ENCODE data around the gene LRMDA. TPM values are rescaled to one million over a fixed set of nuclear protein-coding genes. Genes with fewer than 3 reads are reported as not detected.

Gene LRMDA
- polyA plus RNA-seq, 1 donor (not counting 4 experiments of a cell fraction or from before 2014, with no cell fraction given), result not detected

DNA sequence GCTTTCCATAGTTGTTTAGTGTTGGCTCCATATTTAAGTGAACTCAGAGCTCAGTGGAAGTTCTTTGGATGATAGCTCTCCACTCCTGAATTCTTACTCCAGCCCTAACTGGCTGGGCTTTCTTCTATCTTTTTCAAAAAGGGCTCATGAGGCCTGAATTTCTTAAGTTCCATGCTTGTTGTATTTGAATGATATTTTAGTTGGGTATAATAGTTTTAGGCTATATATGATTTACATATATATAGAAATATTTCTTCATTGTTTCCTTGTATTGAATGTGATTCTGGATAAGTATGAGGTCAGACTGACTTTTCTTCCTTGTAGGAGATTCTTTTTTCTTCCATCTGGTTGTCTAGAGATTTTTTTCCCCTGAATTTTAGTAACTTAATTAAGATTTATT, 843.5 kb downstream of the LRMDA start:
- FAIRE-seq (no peak), DNase-seq (ENCODE audit: low read depth, low spot score) (no peak)
- no peak for TF ChIP-seq EZH2 (IDR thresholded peaks at IDR 0.05; ENCODE audit: low read length)
- TF ChIP-seq, protein P1, sequence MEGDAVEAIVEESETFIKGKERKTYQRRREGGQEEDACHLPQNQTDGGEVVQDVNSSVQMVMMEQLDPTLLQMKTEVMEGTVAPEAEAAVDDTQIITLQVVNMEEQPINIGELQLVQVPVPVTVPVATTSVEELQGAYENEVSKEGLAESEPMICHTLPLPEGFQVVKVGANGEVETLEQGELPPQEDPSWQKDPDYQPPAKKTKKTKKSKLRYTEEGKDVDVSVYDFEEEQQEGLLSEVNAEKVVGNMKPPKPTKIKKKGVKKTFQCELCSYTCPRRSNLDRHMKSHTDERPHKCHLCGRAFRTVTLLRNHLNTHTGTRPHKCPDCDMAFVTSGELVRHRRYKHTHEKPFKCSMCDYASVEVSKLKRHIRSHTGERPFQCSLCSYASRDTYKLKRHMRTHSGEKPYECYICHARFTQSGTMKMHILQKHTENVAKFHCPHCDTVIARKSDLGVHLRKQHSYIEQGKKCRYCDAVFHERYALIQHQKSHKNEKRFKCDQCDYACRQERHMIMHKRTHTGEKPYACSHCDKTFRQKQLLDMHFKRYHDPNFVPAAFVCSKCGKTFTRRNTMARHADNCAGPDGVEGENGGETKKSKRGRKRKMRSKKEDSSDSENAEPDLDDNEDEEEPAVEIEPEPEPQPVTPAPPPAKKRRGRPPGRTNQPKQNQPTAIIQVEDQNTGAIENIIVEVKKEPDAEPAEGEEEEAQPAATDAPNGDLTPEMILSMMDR (optimal IDR thresholded peaks at IDR 0.05 in 1 of 3, IDR thresholded peaks at IDR 0.05 in 1 of 3, conservative IDR thresholded peaks at IDR 0.05 in 1 of 3; ENCODE audit: extremely low read depth in 1 of 3, insufficient read depth in 2 of 3, low read length in 3 of 3), result no peak
- no peaks in the 10 kb centered on the region for H4K20me1 ChIP-seq (ENCODE audit: control insufficient read depth, extremely low read depth, insufficient read depth, low read length)
- no peaks in the 10 kb centered on the region for H3K9me3 ChIP-seq (ENCODE audit: control insufficient read depth, low read depth, low read length)
- H2AFZ ChIP-seq (ENCODE audit: control insufficient read depth, low read length), result no peak overlapping the region
- no peaks in the 10 kb centered on the region for H3K79me2 ChIP-seq (ENCODE audit: control insufficient read depth, insufficient read depth, low read length)
- no peaks in the 10 kb centered on the region for H3K4me1 ChIP-seq (ENCODE audit: control insufficient read depth, extremely low read depth, insufficient read depth, low read length)
- H3K27ac ChIP-seq (ENCODE audit: control insufficient read depth, insufficient read depth, low read length), result no peak overlapping the region
- H3K9ac ChIP-seq (ENCODE audit: control insufficient read depth, extremely low read depth, insufficient read depth, low read length), result no peak overlapping the region
- no peak overlapping the region for H3K4me3 ChIP-seq (ENCODE audit: control insufficient read depth in 2 of 3, extremely low read depth in 1 of 3, insufficient read depth in 2 of 3, low read depth in 1 of 3, low read length in 3 of 3)
- no peaks in the 10 kb centered on the region for H3K9me1 ChIP-seq (ENCODE audit: control insufficient read depth, extremely low read depth, insufficient read depth, low read length)
- H3K4me2 ChIP-seq (ENCODE audit: control insufficient read depth, extremely low read depth, insufficient read depth, low read depth, low read length), result no peak overlapping the region
- no peaks in the 10 kb centered on the region for H3K36me3 ChIP-seq (ENCODE audit: control insufficient read depth in 2 of 2, extremely low read depth in 1 of 2, insufficient read depth in 2 of 2, low read length in 2 of 2)
- dilution Hi-C loops (cut with MboI; ENCODE audit: extremely low pct_ligation_motif_present, low sequenced_read_pairs), result no loop called here
- H3K27me3 ChIP-seq (ENCODE audit: control insufficient read depth, extremely low read depth, insufficient read depth, low read length), result no peaks in the 10 kb centered on the region

DNA sequence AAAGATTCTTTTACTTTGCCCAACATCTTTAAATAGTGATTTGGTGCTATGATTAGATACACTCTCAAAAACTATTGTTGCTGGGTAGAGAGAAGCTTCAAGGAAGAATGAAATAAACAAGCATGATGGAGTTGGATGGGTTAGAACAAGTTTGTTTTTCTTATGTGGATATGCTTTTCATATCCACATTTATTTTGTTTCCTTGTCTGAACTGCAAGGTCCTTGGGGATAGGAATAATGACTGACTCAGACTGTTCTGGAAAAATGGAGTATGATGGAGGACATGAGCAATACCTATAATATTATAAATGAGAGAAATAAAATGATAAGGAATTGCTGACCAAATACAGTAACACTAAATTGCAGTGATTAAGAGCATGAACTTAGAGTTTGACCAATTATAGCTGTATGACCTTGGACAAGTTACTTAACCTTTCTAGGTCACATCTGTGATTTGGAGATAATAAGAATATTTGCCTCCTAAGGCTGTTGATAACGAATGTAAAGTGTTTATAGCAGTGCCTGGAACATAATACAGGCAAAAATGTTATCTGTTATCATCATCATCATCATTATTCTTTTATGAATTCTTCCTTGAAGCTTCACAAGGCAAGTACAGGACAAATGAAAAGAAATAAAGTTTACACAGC, 847.5 kb downstream of the LRMDA start:
- H4K20me1 ChIP-seq (ENCODE audit: control insufficient read depth, extremely low read depth, insufficient read depth, low read length), result no peaks in the 10 kb centered on the region
- H3K27me3 ChIP-seq (ENCODE audit: control insufficient read depth, extremely low read depth, insufficient read depth, low read length), result no peaks in the 10 kb centered on the region
- H3K4me1 ChIP-seq (ENCODE audit: control insufficient read depth, extremely low read depth, insufficient read depth, low read length), result no peaks in the 10 kb centered on the region
- H3K4me2 ChIP-seq (ENCODE audit: control insufficient read depth, extremely low read depth, insufficient read depth, low read depth, low read length), result no peak overlapping the region
- H3K79me2 ChIP-seq (ENCODE audit: control insufficient read depth, insufficient read depth, low read length), result no peaks in the 10 kb centered on the region
- no peaks in the 10 kb centered on the region for H3K9me3 ChIP-seq (ENCODE audit: control insufficient read depth, low read depth, low read length)
- TF ChIP-seq EZH2 (IDR thresholded peaks at IDR 0.05; ENCODE audit: low read length), result no peak
- TF ChIP-seq, protein P1 (optimal IDR thresholded peaks at IDR 0.05 in 1 of 3, IDR thresholded peaks at IDR 0.05 in 1 of 3, conservative IDR thresholded peaks at IDR 0.05 in 1 of 3; ENCODE audit: extremely low read depth in 1 of 3, insufficient read depth in 2 of 3, low read length in 3 of 3), result no peak
- no peaks in the 10 kb centered on the region for H3K36me3 ChIP-seq (ENCODE audit: control insufficient read depth in 2 of 2, extremely low read depth in 1 of 2, insufficient read depth in 2 of 2, low read length in 2 of 2)
- no peaks in the 10 kb centered on the region for H3K9me1 ChIP-seq (ENCODE audit: control insufficient read depth, extremely low read depth, insufficient read depth, low read length)
- no peak for DNase-seq (ENCODE audit: low read depth, low spot score)
- H3K9ac ChIP-seq (ENCODE audit: control insufficient read depth, extremely low read depth, insufficient read depth, low read length), result no peak overlapping the region
- H2AFZ ChIP-seq (ENCODE audit: control insufficient read depth, low read length), result no peak overlapping the region
- no peak overlapping the region for H3K4me3 ChIP-seq (ENCODE audit: control insufficient read depth in 2 of 3, extremely low read depth in 1 of 3, insufficient read depth in 2 of 3, low read depth in 1 of 3, low read length in 3 of 3)
- H3K27ac ChIP-seq (ENCODE audit: control insufficient read depth, insufficient read depth, low read length), result no peak overlapping the region
- no peak for FAIRE-seq
- dilution Hi-C loops (cut with MboI; ENCODE audit: extremely low pct_ligation_motif_present, low sequenced_read_pairs), result no loop called here

All from keratinocyte (primary cell).